Measurements from ENCODE around the gene RHOT2. TPM values are rescaled to one million over a fixed set of nuclear protein-coding genes. Genes with fewer than 3 reads are reported as not detected.

The RHOT2 gene
- total RNA-seq, 2 experiments from 2014 or later, result 202 to 209 TPM

DNA sequence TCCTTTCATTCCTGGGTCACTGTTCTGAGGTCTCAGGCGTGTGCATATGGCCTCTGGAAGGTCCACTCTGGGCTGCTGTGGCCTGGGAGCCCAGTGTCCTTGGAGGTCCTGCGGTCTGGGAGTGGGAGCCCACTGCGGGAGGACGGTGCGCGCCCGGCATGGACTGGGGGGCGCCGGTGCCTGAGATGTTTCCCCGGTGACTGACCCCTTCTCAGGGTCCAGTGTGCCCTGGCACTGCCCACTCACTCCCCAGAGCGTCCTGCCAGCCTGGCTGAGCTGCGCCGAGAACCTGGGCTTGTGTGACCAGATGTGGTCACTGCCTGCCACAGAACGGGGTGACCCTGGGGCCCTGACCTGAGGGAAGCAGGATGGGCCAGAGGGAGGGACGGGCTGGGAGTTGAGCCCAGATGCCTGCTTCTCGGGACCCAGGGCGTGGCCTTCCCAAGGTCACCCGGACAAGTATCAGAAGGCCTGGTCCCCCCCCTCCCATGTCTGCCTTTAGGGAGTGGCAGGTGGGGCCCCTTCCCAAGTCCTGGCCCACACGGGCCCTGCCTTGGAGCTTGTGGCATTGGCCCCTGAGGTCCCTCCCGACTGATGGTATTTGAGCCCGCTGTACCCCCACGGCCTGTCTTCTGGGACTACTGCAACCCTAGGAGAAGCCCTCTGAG lies 6.4 kb downstream of the RHOT2 start:
- intact Hi-C loops (cut with DNase I, micrococcal nuclease), result no loop called here

DNA sequence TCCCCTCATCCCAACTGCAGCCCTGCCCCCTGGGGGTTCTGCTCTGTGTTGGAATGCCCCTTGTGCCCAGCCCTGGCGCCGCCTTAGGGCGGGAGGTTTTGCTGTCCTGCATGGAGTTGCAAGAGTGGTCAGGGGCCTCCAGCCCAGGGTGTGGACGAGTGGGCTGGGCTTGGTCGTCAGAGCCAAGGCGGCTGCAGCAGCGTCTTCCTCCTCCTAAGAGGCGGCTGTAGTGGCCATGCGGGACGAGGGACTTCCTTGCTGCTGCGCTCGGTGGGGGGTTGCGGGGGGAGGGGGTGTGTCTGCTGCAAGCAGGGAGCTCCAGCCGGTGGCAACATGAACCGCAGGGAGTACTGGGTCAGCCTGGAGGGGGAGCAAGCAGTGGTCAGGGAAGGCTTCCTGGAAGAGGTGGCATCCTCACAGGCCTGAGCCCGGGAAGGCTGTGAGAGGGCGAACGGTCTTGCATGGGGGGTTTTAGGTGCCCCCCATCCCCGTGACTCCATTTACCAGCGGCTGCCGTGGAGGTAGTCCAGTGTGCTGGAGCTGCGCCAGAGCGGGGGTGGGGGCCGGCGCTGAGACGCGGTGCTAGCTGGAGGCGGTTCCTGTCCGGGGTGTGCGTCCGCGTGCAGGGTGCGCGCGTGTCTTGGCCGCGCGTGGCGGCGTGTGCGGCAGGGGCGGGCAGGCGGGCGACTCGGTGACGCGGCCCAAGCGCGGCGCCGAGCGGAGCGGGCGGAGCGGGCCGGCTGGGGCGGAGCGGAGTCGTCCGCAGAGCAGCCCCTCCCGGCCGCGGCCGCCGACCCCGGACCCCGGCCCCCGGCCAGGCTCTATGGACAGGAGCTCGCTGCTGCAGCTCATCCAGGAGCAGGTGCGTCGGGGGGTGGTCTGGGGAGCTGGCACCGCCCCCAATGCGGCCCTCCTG lies 7.3 kb downstream of the RHOT2 start, which contains the start of gene RHBDL1:
RHBDL1 (plus strand) TSS at position 704 of the 916 bp plus-strand sequence; CDS start at position 824, 120 bp downstream.
- Histone ChIP-seq H3K36me3 (ENCODE audit: insufficient read depth, low read length) (peaks cover 29% of the 10 kb centered on the region), H3K27ac (ENCODE audit: low read depth in 1 of 2, low read length in 2 of 2) (no peak within 1 kb of the TSS), H3K27me3 (ENCODE audit: control insufficient read depth in 1 of 2, insufficient read depth in 2 of 2, low read length in 2 of 2) (peaks cover 8 to 12% of the 10 kb centered on the region in 2 experiments), H3K4me3 (ENCODE audit: low read length) (peak within 1 kb of the TSS; percentile 22), H3K9me3 (ENCODE audit: control insufficient read depth in 1 of 2, insufficient read depth in 1 of 2, low read length in 2 of 2) (no peaks in the 10 kb centered on the region), H3K4me1 (ENCODE audit: insufficient read depth, low read length) (peaks cover 36% of the 10 kb centered on the region)
- POLR2A ChIA-PET, result interaction anchor here (0.8 to 1.8 kb wide), 5 partner anchors 8 to 27 kb away, joined by 3 to 8 read pairs (median 5); partner anchors contain the start of genes JMJD8, RHOT2 and WDR24
- H3K4me1 Mint-ChIP-seq (ENCODE audit: low read depth), result peaks cover 21% of the 10 kb centered on the region
- H3K4me3 Mint-ChIP-seq, result peak within 1 kb of the TSS; percentile 65
- peaks cover 9% of the 10 kb centered on the region for H3K36me3 Mint-ChIP-seq (ENCODE audit: low read depth)
- H3K27ac Mint-ChIP-seq, result no peak within 1 kb of the TSS
- ATAC-seq (ENCODE audit: poor library complexity), result no peak
- no peak for TF ChIP-seq CTCF (IDR thresholded peaks at IDR 0.05)
- no peaks in the 10 kb centered on the region for H3K27me3 Mint-ChIP-seq
- CTCF ChIA-PET, result interaction anchor here (0.5 to 0.8 kb wide), 2 partner anchors 27 to 83 kb away, joined by 3 to 4 read pairs; no protein-coding TSS in a partner anchor
- peak in 1 of 14 experiments; percentile 58 for DNase-seq
- intact Hi-C loops (cut with DNase I, micrococcal nuclease), result no loop called here
- H3K9me3 Mint-ChIP-seq, result no peaks in the 10 kb centered on the region

More for the DNA sequence above, 6.4 kb downstream of the RHOT2 start:
- H3K4me3 ChIP-seq (ENCODE audit: low read length), result no peak overlapping the region
- TF ChIP-seq CTCF (IDR thresholded peaks at IDR 0.05), result no peak
- DNase-seq (no peak), ATAC-seq (ENCODE audit: poor library complexity) (no peak)
- H3K4me1 Mint-ChIP-seq (ENCODE audit: low read depth), result peaks cover 18% of the 10 kb centered on the region
- POLR2A ChIA-PET, result no interaction called here
- H3K9me3 ChIP-seq (ENCODE audit: control insufficient read depth in 1 of 2, insufficient read depth in 1 of 2, low read length in 2 of 2), result no peaks in the 10 kb centered on the region
- H3K36me3 Mint-ChIP-seq (ENCODE audit: low read depth), result peaks cover 15% of the 10 kb centered on the region
- H3K36me3 ChIP-seq (ENCODE audit: insufficient read depth, low read length), result peaks cover 34% of the 10 kb centered on the region
- no peak overlapping the region for H3K27ac Mint-ChIP-seq
- H3K4me3 Mint-ChIP-seq, result peak overlapping the region; percentile 65
- H3K4me1 ChIP-seq (ENCODE audit: insufficient read depth, low read length), result peaks cover 34% of the 10 kb centered on the region
- H3K27me3 Mint-ChIP-seq, result no peaks in the 10 kb centered on the region
- no peaks in the 10 kb centered on the region for H3K9me3 Mint-ChIP-seq
- no peak overlapping the region for H3K27ac ChIP-seq (ENCODE audit: low read depth in 1 of 2, low read length in 2 of 2)
- CTCF ChIA-PET, result no interaction called here
- peaks cover 8 to 12% of the 10 kb centered on the region in 2 experiments for H3K27me3 ChIP-seq (ENCODE audit: control insufficient read depth in 1 of 2, insufficient read depth in 2 of 2, low read length in 2 of 2)

DNA sequence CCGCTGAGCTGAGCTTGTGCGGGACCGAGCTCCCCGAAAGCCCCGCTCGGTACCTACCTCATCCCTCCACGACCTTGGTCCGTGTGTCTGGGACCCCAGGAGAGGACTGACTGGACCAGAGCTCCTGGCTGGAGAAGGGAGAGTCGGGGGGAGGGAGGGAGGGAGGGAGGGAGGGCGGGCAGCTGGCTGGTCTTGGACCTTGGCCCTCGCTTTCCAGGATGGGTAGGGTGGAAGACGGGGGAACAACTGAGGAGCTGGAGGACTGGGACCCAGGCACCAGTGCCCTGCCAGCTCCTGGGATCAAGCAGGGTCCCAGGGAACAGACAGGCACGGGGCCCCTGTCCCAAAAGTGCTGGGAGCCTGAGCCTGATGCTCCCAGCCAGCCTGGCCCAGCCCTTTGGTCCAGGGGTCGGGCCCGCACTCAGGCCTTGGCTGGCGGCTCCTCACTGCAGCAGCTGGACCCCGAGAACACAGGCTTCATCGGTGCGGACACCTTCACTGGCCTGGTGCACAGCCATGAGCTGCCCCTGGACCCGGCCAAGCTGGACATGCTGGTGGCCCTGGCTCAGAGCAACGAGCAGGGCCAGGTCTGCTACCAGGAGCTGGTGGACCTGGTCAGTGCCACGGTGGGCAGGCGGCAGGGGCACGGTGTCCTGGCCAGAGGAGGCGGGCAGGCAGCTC lies 8.1 kb downstream of the RHOT2 start:
- Histone ChIP-seq H3K27me3 (ENCODE audit: control insufficient read depth in 1 of 2, insufficient read depth in 2 of 2, low read length in 2 of 2) (peaks cover 8 to 12% of the 10 kb centered on the region in 2 experiments), H3K27ac (ENCODE audit: low read depth in 1 of 2, low read length in 2 of 2) (no peak overlapping the region), H3K4me1 (ENCODE audit: insufficient read depth, low read length) (peaks cover 41% of the 10 kb centered on the region), H3K4me3 (ENCODE audit: low read length) (no peak overlapping the region), H3K36me3 (ENCODE audit: insufficient read depth, low read length) (peaks cover 21% of the 10 kb centered on the region), H3K9me3 (ENCODE audit: control insufficient read depth in 1 of 2, insufficient read depth in 1 of 2, low read length in 2 of 2) (no peaks in the 10 kb centered on the region)
- Mint-ChIP-seq H3K36me3 (ENCODE audit: low read depth) (peaks cover 11% of the 10 kb centered on the region), H3K4me1 (ENCODE audit: low read depth) (peaks cover 21% of the 10 kb centered on the region), H3K27ac (no peak overlapping the region), H3K27me3 (no peaks in the 10 kb centered on the region), H3K9me3 (no peaks in the 10 kb centered on the region), H3K4me3 (no peak overlapping the region)
- POLR2A ChIA-PET, result interaction anchor here (0.8 to 1.8 kb wide), 6 partner anchors 8 to 28 kb away, joined by 3 to 8 read pairs (median 4); partner anchors contain the start of genes JMJD8, RHOT2 and WDR24
- TF ChIP-seq CTCF (IDR thresholded peaks at IDR 0.05), result no peak
- no peak for DNase-seq
- CTCF ChIA-PET, result interaction anchor here (0.8 kb wide), 1 partner anchor 28 kb away, joined by 3 read pairs; no protein-coding TSS in a partner anchor
- ATAC-seq (ENCODE audit: poor library complexity), result no peak
- intact Hi-C loops (cut with DNase I, micrococcal nuclease), result no loop called here
